Fibroblast of pulmonary artery (primary cell): ENCODE results near the gene MSI2.

Source experiments
- DNase-seq: peaks from one replicate; pipeline ENCODE4 v3.0.0-alpha.2; 2010; ENCODE audit warnings: low read depth
- H3K4me3 ChIP-seq: replicated peaks from 2 replicates; pipeline ENCODE4 v1.5.1; 2011; ENCODE audit warnings: low read depth, mild to moderate bottlenecking, control low read depth, low read length, moderate library complexity
- CTCF ChIP-seq: IDR thresholded peaks from 2 replicates; pipeline ENCODE4 v1.5.1; 2011; ENCODE audit warnings: mild to moderate bottlenecking, control low read depth, low read length, inconsistent platforms; ENCODE audit errors: missing control alignments

MSI2 gene

GRCh38 chr17:57260325-57261083 lies 4.2 kb downstream of the MSI2 start:
- no peak for TF ChIP-seq CTCF
- no peak overlapping the region for H3K4me3 ChIP-seq
- no peak for DNase-seq

GRCh38 chr17:57261084-57261461 lies 4.8 kb downstream of the MSI2 start:
- TF ChIP-seq CTCF, result no peak
- DNase-seq, result peak; percentile 28
- no peak overlapping the region for H3K4me3 ChIP-seq

GRCh38 chr17:57262557-57262956 lies 6.2 kb downstream of the MSI2 start:
- no peak overlapping the region for H3K4me3 ChIP-seq
- no peak for TF ChIP-seq CTCF
- DNase-seq, result no peak

GRCh38 chr17:57264250-57264649 lies 7.9 kb downstream of the MSI2 start:
- DNase-seq, result no peak
- no peak overlapping the region for H3K4me3 ChIP-seq
- no peak for TF ChIP-seq CTCF

- no peak for TF ChIP-seq CTCF
- H3K4me3 ChIP-seq, result no peak overlapping the region
- no peak for DNase-seq
These were observed 8.5 kb downstream of the MSI2 start for GRCh38 chr17:57264776-57265175.

- no peak overlapping the region for H3K4me3 ChIP-seq
- no peak for DNase-seq
- no peak for TF ChIP-seq CTCF
These were observed 10.6 kb downstream of the MSI2 start for GRCh38 chr17:57266902-57267311.

- no peak for DNase-seq
- no peak for TF ChIP-seq CTCF
- H3K4me3 ChIP-seq, result no peak overlapping the region
These were observed 11.9 kb downstream of the MSI2 start for GRCh38 chr17:57268181-57268580.
